K562 (cell line): ENCODE data around the gene RSRC1. TPM values are rescaled to one million over a fixed set of nuclear protein-coding genes. Genes with fewer than 3 reads are reported as not detected.
A peak's percentile ranks its signal among the peaks of the same experiment; 100 is the strongest.

Experiments used
- ARHGAP35 ChIP-seq: fragments of 450-650 bp; IDR thresholded peaks from 2 replicates; pipeline ENCODE4 v1.6.1; 2018; ENCODE audit not compliant: partially characterized antibody
- CTBP1 ChIP-seq: fragments of 450-650 bp; IDR thresholded peaks from 2 replicates; pipeline ENCODE4 v1.6.1; 2016; ENCODE audit warnings: borderline replicate concordance
- E2F3 ChIP-seq: fragments of 250-450 bp; sonication (Bioruptor Pico); IDR thresholded peaks from 2 replicates; pipeline ENCODE4 v1.4.0; 2020; ENCODE audit warnings: mild to moderate bottlenecking
- ELF4 ChIP-seq: fragments of 450-650 bp; formaldehyde crosslinking; IDR thresholded peaks from 2 replicates; pipeline ENCODE4 v1.4.0; 2022; ENCODE audit warnings: missing genetic modification characterization
- HBP1 ChIP-seq: fragments of 450-650 bp; formaldehyde crosslinking; IDR thresholded peaks from 2 replicates; pipeline ENCODE4 v1.4.0; 2022; ENCODE audit warnings: missing genetic modification characterization
- HCFC1 ChIP-seq: IDR thresholded peaks from 2 replicates; pipeline ENCODE4 v1.6.1; 2012; ENCODE audit warnings: low read depth, low read length, improper control_type of control experiment
- JUN ChIP-seq, 2 experiments: sonication (generic) in 1 of 2; formaldehyde crosslinking in 1 of 2; IDR thresholded peaks; 2 replicates each; pipeline versions ENCODE4 v1.6.1 to v1.8.0; 2012 to 2022; ENCODE audit warnings: borderline replicate concordance in 2 of 2, mild to moderate bottlenecking in 2 of 2, improper control_type of control experiment in 1 of 2, low read depth in 1 of 2, low read length in 1 of 2, missing genetic modification reagents in 1 of 2
- L3MBTL2 ChIP-seq: fragments of 450-650 bp; IDR thresholded peaks from 2 replicates; pipeline ENCODE4 v1.6.1; 2016; ENCODE audit warnings: mild to moderate bottlenecking, moderate library complexity
- LARP7 ChIP-seq: fragments of 450-650 bp; IDR thresholded peaks from 2 replicates; pipeline ENCODE4 v1.6.1; 2016
- MAZ ChIP-seq, 2 experiments: fragments of 450-650 bp in 1 of 2; sonication (generic) in 1 of 2; formaldehyde crosslinking; IDR thresholded peaks in 1 of 2; conservative IDR thresholded peaks in 1 of 2; 2 replicates each; pipeline versions ENCODE4 v1.4.0 to v1.5.0; 2020; ENCODE audit warnings: mild to moderate bottlenecking in 1 of 2, missing genetic modification reagents in 1 of 2
- NRF1 ChIP-seq, 2 experiments: fragments of 450-650 bp; IDR thresholded peaks in 1 of 2; conservative IDR thresholded peaks in 1 of 2; 2 replicates each; pipeline ENCODE4 v1.6.1; 2014; ENCODE audit warnings: mild to moderate bottlenecking in 2 of 2
- OTX1 ChIP-seq: fragments of 450-650 bp; formaldehyde crosslinking; IDR thresholded peaks from 2 replicates; pipeline ENCODE4 v1.4.0; 2022; ENCODE audit warnings: mild to moderate bottlenecking
- PHF21A ChIP-seq: fragments of 450-650 bp; IDR thresholded peaks from 2 replicates; pipeline ENCODE4 v1.6.1; 2017; ENCODE audit warnings: low read depth, borderline replicate concordance
- RB1 ChIP-seq: fragments of 450-650 bp; IDR thresholded peaks from 2 replicates; pipeline ENCODE4 v1.6.1; 2017; ENCODE audit warnings: low read depth, mild to moderate bottlenecking
- RBM25 ChIP-seq: fragments of 200-400 bp; formaldehyde crosslinking; IDR thresholded peaks from 2 replicates; pipeline ENCODE4 v1.6.1; 2018; ENCODE audit warnings: low read length, low read depth, moderate library complexity; ENCODE audit not compliant: severe bottlenecking
- SOX6 ChIP-seq: fragments of 450-650 bp; IDR thresholded peaks from 2 replicates; pipeline ENCODE4 v1.6.1; 2014; ENCODE audit warnings: mild to moderate bottlenecking
- TAL1 ChIP-seq: fragments of 450-650 bp; IDR thresholded peaks from 2 replicates; pipeline ENCODE4 v1.6.1; 2016; ENCODE audit warnings: mild to moderate bottlenecking
- TARDBP ChIP-seq: fragments of 450-650 bp; IDR thresholded peaks from 2 replicates; pipeline ENCODE4 v1.6.1; 2016
- THAP12 ChIP-seq: fragments of 250-450 bp; sonication (Bioruptor Pico); IDR thresholded peaks from 2 replicates; pipeline ENCODE4 v1.9.0; 2021; ENCODE audit warnings: mild to moderate bottlenecking, inconsistent platforms
- THRB ChIP-seq: fragments of 450-650 bp; formaldehyde crosslinking; conservative IDR thresholded peaks from 2 replicates; pipeline ENCODE4 v1.4.0; 2022; ENCODE audit warnings: mild to moderate bottlenecking, missing genetic modification characterization
- ZNF134 ChIP-seq: fragments of 250-450 bp; sonication (Bioruptor Pico); conservative IDR thresholded peaks from 2 replicates; pipeline ENCODE4 v1.4.0; 2020
- ZNF589 ChIP-seq: fragments of 200-800 bp; sonication (Bioruptor generic); IDR thresholded peaks from 2 replicates; pipeline ENCODE4 v1.6.1; 2016; ENCODE audit warnings: low read depth, missing genetic modification characterization, missing compliant biosample characterization
- polyA plus RNA-seq, 8 experiments: library from polyadenylated mRNA; depleted of rRNA in 4 of 8; stranded (reverse) in 5 of 8; unstranded in 3 of 8; fragments of >200 nt; fragmentation: Nextera tagmentation in 2 of 8; fragmentation: Illumina TruSeq in 1 of 8; extraction: Ambion mirVana in 2 of 8; extraction: Trizol in 1 of 8; gene quantifications; 2 replicates each; pipeline versions ENCODE4 v1.2.1 to v1.2.3, GENCODE V29; 2011 to 2014; ENCODE audit warnings: inconsistent platforms in 1 of 8, missing spikeins in 1 of 8
- total RNA-seq, 7 experiments: library from RNA; depleted of rRNA in 6 of 7; stranded (reverse); fragments of >200 nt in 6 of 7; fragmentation: Illumina TruSeq in 2 of 7; extraction: Trizol in 2 of 7; gene quantifications; 2 replicates each; pipeline versions ENCODE4 v1.2.1 to v1.2.3, GENCODE V29; 2011 to 2021; ENCODE audit warnings: low replicate concordance in 1 of 7
- TF ChIP-seq, protein P1 (sequence below): sonication (generic); formaldehyde crosslinking; IDR thresholded peaks from 2 replicates; pipeline ENCODE4 v1.8.1; 2022; ENCODE audit warnings: missing genetic modification reagents

Gene RSRC1
- total and polyA plus RNA-seq, 9 of the 15 experiments (the other 6 are each of a cell fraction or from before 2014, with no cell fraction given): 19.3 to 128 (median 75.5) TPM

- TF ChIP-seq, protein P1, sequence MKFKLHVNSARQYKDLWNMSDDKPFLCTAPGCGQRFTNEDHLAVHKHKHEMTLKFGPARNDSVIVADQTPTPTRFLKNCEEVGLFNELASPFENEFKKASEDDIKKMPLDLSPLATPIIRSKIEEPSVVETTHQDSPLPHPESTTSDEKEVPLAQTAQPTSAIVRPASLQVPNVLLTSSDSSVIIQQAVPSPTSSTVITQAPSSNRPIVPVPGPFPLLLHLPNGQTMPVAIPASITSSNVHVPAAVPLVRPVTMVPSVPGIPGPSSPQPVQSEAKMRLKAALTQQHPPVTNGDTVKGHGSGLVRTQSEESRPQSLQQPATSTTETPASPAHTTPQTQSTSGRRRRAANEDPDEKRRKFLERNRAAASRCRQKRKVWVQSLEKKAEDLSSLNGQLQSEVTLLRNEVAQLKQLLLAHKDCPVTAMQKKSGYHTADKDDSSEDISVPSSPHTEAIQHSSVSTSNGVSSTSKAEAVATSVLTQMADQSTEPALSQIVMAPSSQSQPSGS (CRISPR knock-in tag): no peak
- TF ChIP-seq JUN (IDR thresholded peaks at IDR 0.05; ENCODE audit: borderline replicate concordance, low read depth, low read length) (no peak), JUN (CRISPR knock-in tag; IDR thresholded peaks at IDR 0.05; ENCODE audit: borderline replicate concordance) (no peak), ARHGAP35 (peak; percentile 22), LARP7 (0 out of 2 replicates have a peak, but pooled peaks have one; percentile 67), CTBP1 (0 out of 2 replicates have a peak, but pooled peaks have one; percentile 41), RB1 (0 out of 2 replicates have a peak, but pooled peaks have one; percentile 59), PHF21A (peak; percentile 43; the same call in 1 of the 2 replicates), MAZ (CRISPR knock-in tag; conservative IDR thresholded peaks at IDR 0.05 in 1 of 2, IDR thresholded peaks at IDR 0.05 in 1 of 2) (peak in 1 of 2 experiments; percentile 62; a peak in 2 of 4 replicates), SOX6 (0 out of 2 replicates have a peak, but pooled peaks have one; percentile 4), L3MBTL2 (0 out of 2 replicates have a peak, but pooled peaks have one; percentile 28), THRB (CRISPR knock-in tag) (peak; percentile 85; the same call in 1 of the 2 replicates), ZNF134 (CRISPR knock-in tag) (no peak), HCFC1 (0 out of 2 replicates have a peak, but pooled peaks have one; percentile 3), RBM25 (peak; percentile 85), ZNF589 (CRISPR knock-in tag) (no peak), NRF1 (conservative IDR thresholded peaks at IDR 0.05 in 1 of 2, IDR thresholded peaks at IDR 0.05 in 1 of 2) (peak in 1 of 2 experiments; percentile 18; a peak in 1 of 4 replicates), ELF4 (CRISPR knock-in tag) (peak; percentile 74), OTX1 (CRISPR knock-in tag) (peak; percentile 87), TAL1 (0 out of 2 replicates have a peak, but pooled peaks have one; percentile 4), THAP12 (CRISPR knock-in tag) (peak; percentile 57; the same call in 1 of the 2 replicates), E2F3 (CRISPR knock-in tag) (peak; percentile 44; the same call in 1 of the 2 replicates), HBP1 (CRISPR knock-in tag) (peak; percentile 50; the same call in 1 of the 2 replicates), TARDBP (no peak)
Observed at GRCh38 chr3:158105710-158106253, 4.1 kb upstream of the RSRC1 start (continued).
